ENCODE measurements around the gene HS3ST3B1. TPM values are rescaled to one million over a fixed set of nuclear protein-coding genes. Genes with fewer than 3 reads are reported as not detected.

The HS3ST3B1 gene
- total RNA-seq, 1 experiment from 2014 or later: 0.33 TPM

DNA sequence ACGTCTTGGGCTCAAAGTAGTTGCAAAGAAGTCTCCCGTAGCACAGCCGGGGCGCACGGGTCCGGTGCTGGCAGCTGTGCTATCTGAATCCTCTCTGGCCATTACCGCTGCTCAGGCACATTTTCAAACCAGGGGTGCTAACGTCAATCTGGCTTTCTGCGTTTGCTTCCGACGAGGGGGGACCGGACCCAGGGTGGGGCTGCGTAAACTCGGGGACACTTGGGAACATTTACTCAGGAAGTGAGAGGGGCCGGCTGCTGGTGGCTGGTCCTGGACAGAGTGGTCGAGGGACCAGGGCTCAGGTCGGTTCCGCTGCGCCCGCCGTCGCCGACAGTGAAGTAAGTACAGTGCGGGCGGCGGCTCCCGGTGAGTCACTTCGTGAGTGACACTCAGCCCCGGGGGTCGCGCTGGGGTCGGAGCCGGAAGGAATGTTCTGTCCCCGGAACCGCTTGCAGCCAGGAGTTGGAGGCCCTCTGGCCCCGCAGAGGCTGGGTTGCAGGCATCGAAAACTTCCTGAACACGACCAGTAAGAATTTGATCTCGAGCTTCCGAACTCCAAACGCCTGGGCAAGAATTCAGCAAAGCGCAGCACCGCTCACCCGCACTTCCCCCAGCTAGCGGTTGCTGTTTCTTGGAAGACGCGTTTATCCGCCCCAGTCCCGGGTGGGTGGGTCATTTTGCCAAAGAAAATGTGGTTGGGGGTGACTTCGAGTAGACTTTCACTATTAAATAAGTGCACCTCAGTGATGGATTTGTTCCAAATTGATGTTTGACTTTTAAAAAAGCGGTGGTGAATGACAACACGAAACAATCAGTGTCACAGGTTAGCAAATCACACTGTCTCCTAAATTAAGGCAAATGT, 1.4 kb upstream of the HS3ST3B1 start:
- CTCF ChIA-PET: no interaction called here
- peaks cover 43% of the 10 kb centered on the region for H3K4me1 ChIP-seq (ENCODE audit: insufficient read depth, low read length)
- no TSS peak for BruUV-seq (replicated peaks)
- H3K27me3 ChIP-seq (ENCODE audit: low read length): peaks cover 91% of the 10 kb centered on the region
- POLR2A ChIA-PET (ENCODE audit: unreplicated experiment): no interaction called here
- no peaks in the 10 kb centered on the region for H3F3A ChIP-seq (ENCODE audit: low read length, unreplicated experiment)
- H3K79me2 ChIP-seq (ENCODE audit: low read length): no peaks in the 10 kb centered on the region
- peak overlapping the region; percentile 52 for H2AFZ ChIP-seq (ENCODE audit: low read length)
- DNase-seq: no peak
- TF ChIP-seq EZH2phosphoT487 (IDR thresholded peaks at IDR 0.05; ENCODE audit: borderline replicate concordance, low read length) (no peak), EZH2 (IDR thresholded peaks at IDR 0.05; ENCODE audit: low read length, unreplicated experiment) (peak; percentile 64)
- no peaks in the 10 kb centered on the region for H3K9me2 ChIP-seq (replicated peaks; ENCODE audit: low read length)
- peak overlapping the region; percentile 58 for H3K4me3 ChIP-seq (ENCODE audit: low read length)
- intact Hi-C loops (cut with micrococcal nuclease): loop anchor here (10.0 kb wide), 1 partner anchor 235 kb away; the partner anchor contains the start of gene COX10
- H3K9ac ChIP-seq (ENCODE audit: low read length): no peak overlapping the region
- peak overlapping the region; percentile 88 for H3K4me2 ChIP-seq (ENCODE audit: low read length)
- H3K9me3 ChIP-seq (ENCODE audit: low read length): no peaks in the 10 kb centered on the region
- H3K36me3 ChIP-seq (ENCODE audit: low read depth, low read length): no peaks in the 10 kb centered on the region
- no peak for ATAC-seq
- H3K27ac ChIP-seq (ENCODE audit: low read length): no peak overlapping the region
- H4K20me1 ChIP-seq (ENCODE audit: low read length): no peaks in the 10 kb centered on the region

DNA sequence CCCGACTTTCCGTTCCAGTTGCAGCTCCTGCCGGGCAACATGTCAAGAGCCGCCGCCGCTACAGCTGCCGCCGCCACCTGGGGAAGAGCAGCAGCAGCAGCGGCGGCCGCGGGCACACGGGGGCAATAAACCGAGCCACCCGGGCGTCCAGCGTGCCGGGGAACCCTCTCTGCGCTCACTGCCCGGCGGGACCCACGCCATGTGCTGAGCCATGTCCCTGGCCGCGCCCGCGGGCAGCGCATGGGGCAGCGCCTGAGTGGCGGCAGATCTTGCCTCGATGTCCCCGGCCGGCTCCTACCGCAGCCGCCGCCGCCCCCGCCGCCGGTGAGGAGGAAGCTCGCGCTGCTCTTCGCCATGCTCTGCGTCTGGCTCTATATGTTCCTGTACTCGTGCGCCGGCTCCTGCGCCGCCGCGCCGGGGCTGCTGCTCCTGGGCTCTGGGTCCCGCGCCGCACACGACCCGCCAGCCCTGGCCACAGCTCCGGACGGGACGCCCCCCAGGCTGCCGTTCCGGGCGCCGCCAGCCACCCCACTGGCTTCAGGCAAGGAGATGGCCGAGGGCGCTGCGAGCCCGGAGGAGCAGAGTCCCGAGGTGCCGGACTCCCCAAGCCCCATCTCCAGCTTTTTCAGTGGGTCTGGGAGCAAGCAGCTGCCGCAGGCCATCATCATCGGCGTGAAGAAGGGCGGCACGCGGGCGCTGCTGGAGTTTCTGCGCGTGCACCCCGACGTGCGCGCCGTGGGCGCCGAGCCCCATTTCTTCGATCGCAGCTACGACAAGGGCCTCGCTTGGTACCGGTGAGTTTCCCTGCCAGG, 604 bp downstream of the HS3ST3B1 start:
- H3K4me1 ChIP-seq (ENCODE audit: insufficient read depth, low read length): peaks cover 43% of the 10 kb centered on the region
- ChIA-PET CTCF (interaction anchor here (0.8 kb wide), 1 partner anchor 625 kb away, joined by 3 read pairs; no protein-coding TSS in a partner anchor), POLR2A (ENCODE audit: unreplicated experiment) (interaction anchor here (0.6 kb wide), 1 partner anchor 258 kb away, joined by 4 read pairs; no protein-coding TSS in a partner anchor)
- peaks cover 93% of the 10 kb centered on the region for H3K27me3 ChIP-seq (ENCODE audit: low read length)
- no peak overlapping the region for H3K9ac ChIP-seq (ENCODE audit: low read length)
- H3K9me3 ChIP-seq (ENCODE audit: low read length): no peaks in the 10 kb centered on the region
- H3K36me3 ChIP-seq (ENCODE audit: low read depth, low read length): no peaks in the 10 kb centered on the region
- no TSS peak for BruUV-seq (replicated peaks)
- no peaks in the 10 kb centered on the region for H3K79me2 ChIP-seq (ENCODE audit: low read length)
- ATAC-seq: peak; percentile 9; the same call in 1 of the 2 replicates
- no peaks in the 10 kb centered on the region for H3K9me2 ChIP-seq (replicated peaks; ENCODE audit: low read length)
- H2AFZ ChIP-seq (ENCODE audit: low read length): peak overlapping the region; percentile 77
- TF ChIP-seq EZH2phosphoT487 (IDR thresholded peaks at IDR 0.05; ENCODE audit: borderline replicate concordance, low read length): no peak
- TF ChIP-seq, protein P1, sequence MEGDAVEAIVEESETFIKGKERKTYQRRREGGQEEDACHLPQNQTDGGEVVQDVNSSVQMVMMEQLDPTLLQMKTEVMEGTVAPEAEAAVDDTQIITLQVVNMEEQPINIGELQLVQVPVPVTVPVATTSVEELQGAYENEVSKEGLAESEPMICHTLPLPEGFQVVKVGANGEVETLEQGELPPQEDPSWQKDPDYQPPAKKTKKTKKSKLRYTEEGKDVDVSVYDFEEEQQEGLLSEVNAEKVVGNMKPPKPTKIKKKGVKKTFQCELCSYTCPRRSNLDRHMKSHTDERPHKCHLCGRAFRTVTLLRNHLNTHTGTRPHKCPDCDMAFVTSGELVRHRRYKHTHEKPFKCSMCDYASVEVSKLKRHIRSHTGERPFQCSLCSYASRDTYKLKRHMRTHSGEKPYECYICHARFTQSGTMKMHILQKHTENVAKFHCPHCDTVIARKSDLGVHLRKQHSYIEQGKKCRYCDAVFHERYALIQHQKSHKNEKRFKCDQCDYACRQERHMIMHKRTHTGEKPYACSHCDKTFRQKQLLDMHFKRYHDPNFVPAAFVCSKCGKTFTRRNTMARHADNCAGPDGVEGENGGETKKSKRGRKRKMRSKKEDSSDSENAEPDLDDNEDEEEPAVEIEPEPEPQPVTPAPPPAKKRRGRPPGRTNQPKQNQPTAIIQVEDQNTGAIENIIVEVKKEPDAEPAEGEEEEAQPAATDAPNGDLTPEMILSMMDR (conservative IDR thresholded peaks at IDR 0.05; ENCODE audit: low read depth, low read length): peak; percentile 38; the same call in 1 of the 2 replicates
- TF ChIP-seq EZH2 (IDR thresholded peaks at IDR 0.05; ENCODE audit: low read length, unreplicated experiment): peak; percentile 10
- H3K27ac ChIP-seq (ENCODE audit: low read length): no peak overlapping the region
- peak overlapping the region; percentile 88 for H3K4me2 ChIP-seq (ENCODE audit: low read length)
- H4K20me1 ChIP-seq (ENCODE audit: low read length): no peaks in the 10 kb centered on the region
- H3F3A ChIP-seq (ENCODE audit: low read length, unreplicated experiment): no peaks in the 10 kb centered on the region
- intact Hi-C loops (cut with micrococcal nuclease): loop anchor here (1.0 to 10.0 kb wide), 2 partner anchors 237 to 704 kb away; partner anchors contain the start of gene COX10
- DNase-seq: no peak
- peak overlapping the region; percentile 65 for H3K4me3 ChIP-seq (ENCODE audit: low read length)

DNA sequence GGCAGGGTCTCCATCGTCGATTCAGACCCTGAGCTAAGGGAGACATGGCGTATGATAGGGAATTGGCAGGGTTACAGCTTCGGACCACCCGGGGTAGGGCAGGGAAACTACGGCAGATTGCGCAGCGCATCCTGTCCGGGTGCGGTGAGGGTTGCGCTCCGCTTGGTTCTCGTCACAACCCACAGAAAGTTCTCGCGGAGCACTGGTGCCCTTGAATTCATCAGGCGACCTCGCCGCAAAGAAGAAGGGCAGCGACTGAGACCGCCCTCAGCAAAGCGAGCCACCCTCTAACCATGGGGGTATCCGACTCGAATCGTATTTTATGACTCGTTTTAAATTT, 1.2 kb downstream of the HS3ST3B1 start:
- BruUV-seq (replicated peaks): no TSS peak
- peak overlapping the region; percentile 88 for H3K4me2 ChIP-seq (ENCODE audit: low read length)
- H3K4me1 ChIP-seq (ENCODE audit: insufficient read depth, low read length): peaks cover 43% of the 10 kb centered on the region

More for the DNA sequence above, 1.2 kb downstream of the HS3ST3B1 start:
- peaks cover 93% of the 10 kb centered on the region for H3K27me3 ChIP-seq (ENCODE audit: low read length)
- ChIA-PET POLR2A (ENCODE audit: unreplicated experiment) (no interaction called here), CTCF (interaction anchor here (0.8 kb wide), 1 partner anchor 624 kb away, joined by 3 read pairs; no protein-coding TSS in a partner anchor)
- no peaks in the 10 kb centered on the region for H4K20me1 ChIP-seq (ENCODE audit: low read length)
- H3K79me2 ChIP-seq (ENCODE audit: low read length): no peaks in the 10 kb centered on the region
- ATAC-seq (no peak), DNase-seq (no peak)
- H3K9me2 ChIP-seq (replicated peaks; ENCODE audit: low read length): no peaks in the 10 kb centered on the region
- TF ChIP-seq EZH2 (IDR thresholded peaks at IDR 0.05; ENCODE audit: low read length, unreplicated experiment) (no peak), EZH2phosphoT487 (IDR thresholded peaks at IDR 0.05; ENCODE audit: borderline replicate concordance, low read length) (no peak)
- TF ChIP-seq, protein P1 (conservative IDR thresholded peaks at IDR 0.05; ENCODE audit: low read depth, low read length): no peak
- intact Hi-C loops (cut with micrococcal nuclease): loop anchor here (1.0 to 10.0 kb wide), 2 partner anchors 237 to 705 kb away; partner anchors contain the start of gene COX10
- no peaks in the 10 kb centered on the region for H3K9me3 ChIP-seq (ENCODE audit: low read length)
- peak overlapping the region; percentile 77 for H2AFZ ChIP-seq (ENCODE audit: low read length)
- peak overlapping the region; percentile 65 for H3K4me3 ChIP-seq (ENCODE audit: low read length)
- no peaks in the 10 kb centered on the region for H3K36me3 ChIP-seq (ENCODE audit: low read depth, low read length)
- H3K9ac ChIP-seq (ENCODE audit: low read length): no peak overlapping the region
- no peak overlapping the region for H3K27ac ChIP-seq (ENCODE audit: low read length)
- no peaks in the 10 kb centered on the region for H3F3A ChIP-seq (ENCODE audit: low read length, unreplicated experiment)
